Breast epithelium (tissue), 4 donors: ENCODE results near the gene PAN3. TPM values are rescaled to one million over a fixed set of nuclear protein-coding genes. Genes with fewer than 3 reads are reported as not detected.

ENCODE experiments used
- DNase-seq, 2 donors: peaks; one replicate each; pipeline ENCODE4 v3.0.0-alpha.2; 2019; ENCODE audit warnings: low spot score in 2 of 2
- H3K27ac ChIP-seq, 2 donors: fragments of 200-600 bp; sonication (generic) in 1 of 2; one replicate each; pipeline ENCODE4 v1.5.1; 2016 to 2019; ENCODE audit warnings: mild to moderate bottlenecking in 1 of 2
- H3K27me3 ChIP-seq, 2 donors: fragments of 200-600 bp; sonication (generic) in 1 of 2; one replicate each; pipeline versions ENCODE4 v1.5.1 to v1.6.0; 2017 to 2019; ENCODE audit warnings: control low read depth in 1 of 2, mild to moderate bottlenecking in 1 of 2
- H3K36me3 ChIP-seq: fragments of 200-600 bp; one replicate; pipeline ENCODE4 v1.5.1; 2019
- H3K4me1 ChIP-seq, 2 donors: fragments of 200-600 bp; sonication (generic); one replicate each; pipeline ENCODE4 v1.5.1; 2016 to 2019; ENCODE audit warnings: control low read depth in 1 of 2
- H3K4me3 ChIP-seq, 3 donors: fragments of 200-600 bp; sonication (generic); 1 replicate in 2 of 3; 2 replicates in 1 of 3; pipeline ENCODE4 v1.5.1; 2016 to 2019; ENCODE audit warnings: mild to moderate bottlenecking in 3 of 3, moderate library complexity in 2 of 3
- H3K9me3 ChIP-seq, 2 donors: fragments of 200-600 bp; sonication (generic) in 1 of 2; one replicate each; pipeline ENCODE4 v1.5.1; 2016 to 2019; ENCODE audit warnings: control low read depth in 1 of 2
- POLR2A ChIP-seq: fragments of 450-650 bp; IDR thresholded peaks from one replicate; pipeline ENCODE4 v1.6.1; 2016; ENCODE audit warnings: antibody characterized with exemption, mild to moderate bottlenecking, moderate library complexity
- POLR2AphosphoS5 ChIP-seq, 3 donors: sonication (generic); formaldehyde crosslinking; IDR thresholded peaks; one replicate each; pipeline ENCODE4 v1.6.1; 2017; ENCODE audit warnings: antibody characterized with exemption in 3 of 3
- intact Hi-C: fragments of 100-400 bp; cut with DNase I; formaldehyde crosslinking; loops from one replicate; pipeline ENCODE4 v1.15.1; 2023; ENCODE audit warnings: low total_unique reads
- total RNA-seq, 3 donors: library from RNA; depleted of rRNA; stranded (reverse); fragments of >200 nt; gene quantifications; one replicate each; pipeline ENCODE4 v1.1.0, GENCODE V29; 2016
- TF ChIP-seq, protein P1 (sequence below), 3 donors: fragments of 450-650 bp; IDR thresholded peaks; one replicate each; pipeline ENCODE4 v1.5.1; 2016 to 2017; ENCODE audit warnings: antibody characterized with exemption in 3 of 3, mild to moderate bottlenecking in 3 of 3, moderate library complexity in 3 of 3

PAN3 gene
- total RNA-seq, 3 donors from 2014 or later: 39.0 to 75.2 (median 50.8) TPM

DNA sequence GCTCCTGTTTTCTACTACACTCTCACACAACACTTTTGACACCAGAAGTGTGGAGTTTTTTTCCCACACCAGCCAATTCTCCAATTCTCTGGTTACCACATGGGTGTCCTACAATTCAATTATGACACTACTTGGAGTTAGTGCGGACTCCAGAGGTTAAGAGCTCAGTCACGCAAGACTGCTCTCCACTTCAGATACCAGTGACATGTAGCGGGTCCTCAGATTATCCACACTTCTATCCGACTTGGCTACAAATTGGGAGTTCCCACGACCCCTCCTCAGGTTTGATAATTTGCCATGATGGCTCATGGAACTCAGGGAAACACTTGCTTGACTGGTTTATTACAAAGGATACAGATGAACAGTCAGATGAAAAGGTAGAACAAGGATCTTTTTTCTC lies 32.9 kb downstream of the PAN3 start:
- H3K9me3 ChIP-seq: no peaks in the 10 kb centered on the region
- no peaks in the 10 kb centered on the region for H3K36me3 ChIP-seq
- H3K4me3 ChIP-seq: no peak overlapping the region
- H3K27ac ChIP-seq: no peak overlapping the region
- intact Hi-C loops: no loop called here
- H3K27me3 ChIP-seq: no peaks in the 10 kb centered on the region
- no peaks in the 10 kb centered on the region for H3K4me1 ChIP-seq
- TF ChIP-seq, protein P1, sequence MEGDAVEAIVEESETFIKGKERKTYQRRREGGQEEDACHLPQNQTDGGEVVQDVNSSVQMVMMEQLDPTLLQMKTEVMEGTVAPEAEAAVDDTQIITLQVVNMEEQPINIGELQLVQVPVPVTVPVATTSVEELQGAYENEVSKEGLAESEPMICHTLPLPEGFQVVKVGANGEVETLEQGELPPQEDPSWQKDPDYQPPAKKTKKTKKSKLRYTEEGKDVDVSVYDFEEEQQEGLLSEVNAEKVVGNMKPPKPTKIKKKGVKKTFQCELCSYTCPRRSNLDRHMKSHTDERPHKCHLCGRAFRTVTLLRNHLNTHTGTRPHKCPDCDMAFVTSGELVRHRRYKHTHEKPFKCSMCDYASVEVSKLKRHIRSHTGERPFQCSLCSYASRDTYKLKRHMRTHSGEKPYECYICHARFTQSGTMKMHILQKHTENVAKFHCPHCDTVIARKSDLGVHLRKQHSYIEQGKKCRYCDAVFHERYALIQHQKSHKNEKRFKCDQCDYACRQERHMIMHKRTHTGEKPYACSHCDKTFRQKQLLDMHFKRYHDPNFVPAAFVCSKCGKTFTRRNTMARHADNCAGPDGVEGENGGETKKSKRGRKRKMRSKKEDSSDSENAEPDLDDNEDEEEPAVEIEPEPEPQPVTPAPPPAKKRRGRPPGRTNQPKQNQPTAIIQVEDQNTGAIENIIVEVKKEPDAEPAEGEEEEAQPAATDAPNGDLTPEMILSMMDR (IDR thresholded peaks at IDR 0.05): no peak
- no peak for TF ChIP-seq POLR2AphosphoS5 (IDR thresholded peaks at IDR 0.05)
- no peak for TF ChIP-seq POLR2A
- no peak for DNase-seq

DNA sequence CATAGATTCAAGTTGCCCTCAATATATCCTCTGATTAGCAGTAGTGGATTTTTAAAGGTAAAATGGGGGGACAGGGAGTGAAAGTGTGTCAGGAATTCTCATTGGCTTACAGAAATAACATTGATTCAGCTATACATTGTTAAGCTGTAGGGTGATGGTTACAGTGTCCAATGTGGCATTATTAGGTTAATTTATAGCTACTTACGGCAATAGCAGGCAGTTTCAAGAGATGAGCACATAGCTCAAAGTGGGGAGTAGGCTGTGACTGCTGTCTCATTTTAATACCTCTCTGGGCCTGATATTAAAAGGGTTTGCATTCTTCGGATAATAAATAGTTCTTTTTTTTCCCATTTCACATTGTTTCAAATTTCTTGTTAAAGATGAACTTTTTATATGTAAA lies 34.6 kb downstream of the PAN3 start:
- DNase-seq: no peak
- H3K36me3 ChIP-seq: no peaks in the 10 kb centered on the region
- intact Hi-C loops: no loop called here
- H3K9me3 ChIP-seq: no peaks in the 10 kb centered on the region
- no peaks in the 10 kb centered on the region for H3K4me1 ChIP-seq
- TF ChIP-seq POLR2AphosphoS5 (IDR thresholded peaks at IDR 0.05) (no peak), POLR2A (no peak)
- TF ChIP-seq, protein P1 (IDR thresholded peaks at IDR 0.05): no peak
- no peaks in the 10 kb centered on the region for H3K27me3 ChIP-seq
- no peak overlapping the region for H3K27ac ChIP-seq
- H3K4me3 ChIP-seq: no peak overlapping the region

DNA sequence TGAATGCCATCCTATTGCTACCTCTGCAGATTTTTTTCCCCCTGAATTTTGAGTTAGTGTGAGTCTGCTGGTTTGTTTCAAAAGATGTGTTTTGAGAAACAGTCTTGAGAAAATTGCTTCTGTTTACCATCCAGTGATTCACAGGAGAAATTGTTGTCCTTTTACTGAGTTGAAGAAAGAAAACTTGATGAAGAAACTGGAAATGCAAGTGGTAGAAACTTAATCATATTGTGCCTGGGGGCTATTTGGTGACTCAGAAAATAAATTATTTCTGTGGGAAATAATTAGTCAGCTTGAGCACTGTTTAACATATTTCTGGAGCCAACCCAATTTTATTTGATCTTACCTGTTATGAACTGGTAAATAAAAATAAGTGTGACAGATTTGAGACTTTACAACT lies 35.4 kb downstream of the PAN3 start:
- no peak for DNase-seq
- TF ChIP-seq POLR2AphosphoS5 (IDR thresholded peaks at IDR 0.05) (no peak), POLR2A (no peak)
- TF ChIP-seq, protein P1 (IDR thresholded peaks at IDR 0.05): no peak
- H3K4me1 ChIP-seq: no peaks in the 10 kb centered on the region
- H3K27me3 ChIP-seq: no peaks in the 10 kb centered on the region
- no peak overlapping the region for H3K4me3 ChIP-seq
- H3K36me3 ChIP-seq: no peaks in the 10 kb centered on the region
- intact Hi-C loops: no loop called here
- H3K9me3 ChIP-seq: no peaks in the 10 kb centered on the region
- H3K27ac ChIP-seq: peak overlapping the region in 1 of 2 donors; percentile 17

DNA sequence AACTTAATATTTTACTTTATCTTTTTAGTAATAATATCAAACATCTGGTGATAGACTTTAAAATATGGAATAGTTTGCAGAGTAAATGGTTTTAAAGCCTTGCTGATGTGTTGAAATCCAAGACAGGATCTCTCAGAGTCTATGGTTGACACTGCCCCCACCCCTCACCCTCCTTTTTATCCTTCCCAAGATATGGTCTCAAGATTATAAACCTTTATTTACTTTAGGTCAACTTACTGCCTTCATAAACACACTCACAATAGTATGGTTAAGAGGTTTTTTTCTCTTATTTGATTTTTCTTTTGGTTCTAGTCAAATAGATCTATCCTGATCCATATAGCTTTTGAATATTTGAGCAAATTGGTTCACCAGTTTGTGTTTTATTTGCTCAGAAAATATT lies 39.0 kb downstream of the PAN3 start:
- intact Hi-C loops: loop anchor here (5.0 kb wide), 1 partner anchor 480 kb away; the partner anchor contains the start of gene POMP
- no peak for DNase-seq
- no peaks in the 10 kb centered on the region for H3K9me3 ChIP-seq
- no peaks in the 10 kb centered on the region for H3K27me3 ChIP-seq
- no peak overlapping the region for H3K27ac ChIP-seq
- no peaks in the 10 kb centered on the region for H3K36me3 ChIP-seq
- no peaks in the 10 kb centered on the region for H3K4me1 ChIP-seq
- TF ChIP-seq POLR2AphosphoS5 (IDR thresholded peaks at IDR 0.05) (no peak), POLR2A (no peak)
- TF ChIP-seq, protein P1 (IDR thresholded peaks at IDR 0.05): no peak
- H3K4me3 ChIP-seq: no peak overlapping the region

DNA sequence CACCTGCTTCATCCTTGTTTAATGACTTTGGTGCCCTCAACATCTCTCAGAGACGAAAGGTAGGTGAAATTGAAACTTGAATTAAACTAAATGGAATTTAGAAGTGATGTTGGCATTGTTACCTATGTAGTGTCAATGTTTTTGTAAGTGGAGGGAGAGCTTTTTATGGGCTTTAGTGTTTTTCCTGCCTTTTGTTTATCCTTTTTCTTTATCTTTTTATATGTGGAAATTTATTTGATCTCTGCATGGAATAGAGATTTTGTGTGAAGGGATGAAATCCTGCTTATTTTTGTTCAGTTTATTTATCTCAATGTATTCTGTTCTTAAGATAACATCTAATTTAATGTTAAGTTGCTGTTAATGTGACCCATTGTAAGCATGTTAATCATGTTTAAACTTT lies 39.5 kb downstream of the PAN3 start:
- DNase-seq: no peak
- intact Hi-C loops: loop anchor here (5.0 kb wide), 1 partner anchor 479 kb away; the partner anchor contains the start of gene POMP
- H3K36me3 ChIP-seq: no peaks in the 10 kb centered on the region
- no peaks in the 10 kb centered on the region for H3K9me3 ChIP-seq
- H3K4me1 ChIP-seq: no peaks in the 10 kb centered on the region
- no peaks in the 10 kb centered on the region for H3K27me3 ChIP-seq
- H3K27ac ChIP-seq: no peak overlapping the region
- TF ChIP-seq POLR2AphosphoS5 (IDR thresholded peaks at IDR 0.05) (no peak), POLR2A (no peak)
- TF ChIP-seq, protein P1 (IDR thresholded peaks at IDR 0.05): no peak
- no peak overlapping the region for H3K4me3 ChIP-seq
